Fibroblast of skin of right biceps (primary cell): Measurements from ENCODE around the gene MGAT4B.

Experiments used
- DNase-seq: peaks from one replicate; pipeline ENCODE4 v3.0.0-alpha.2; 2013

MGAT4B gene

DNA sequence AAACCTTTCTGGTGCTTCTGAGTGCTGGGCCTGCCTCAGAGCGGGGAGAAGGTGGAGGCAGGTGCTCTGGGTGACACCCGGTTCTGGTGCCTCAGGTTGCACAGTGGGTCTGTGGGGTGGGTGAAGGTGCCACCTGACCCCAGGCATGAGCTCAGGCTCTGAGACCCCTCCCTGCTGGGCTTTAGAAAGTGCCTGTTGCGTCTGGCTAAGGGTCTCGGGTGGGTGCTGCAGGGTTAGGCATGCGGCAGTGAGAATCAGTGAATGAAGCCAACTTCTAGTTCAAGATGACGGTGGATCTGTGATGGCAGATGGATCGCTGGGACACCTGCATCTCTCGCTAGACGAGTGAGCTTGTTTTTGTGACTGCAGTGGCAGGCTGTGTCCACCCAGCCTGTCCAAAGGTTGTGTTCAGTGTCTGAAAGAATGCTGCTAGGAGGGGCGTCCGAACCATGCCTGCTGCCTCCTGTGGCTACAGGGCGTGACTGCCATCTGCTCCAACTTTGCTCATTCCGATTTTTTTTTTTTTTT lies 19.1 kb upstream of the MGAT4B start:
- DNase-seq = no peak

- DNase-seq = no peak
Measured at GRCh38 chr5:179824745-179825112, 18.1 kb upstream of the MGAT4B start.

- DNase-seq = no peak
Measured at GRCh38 chr5:179823937-179824744, 17.5 kb upstream of the MGAT4B start.

DNA sequence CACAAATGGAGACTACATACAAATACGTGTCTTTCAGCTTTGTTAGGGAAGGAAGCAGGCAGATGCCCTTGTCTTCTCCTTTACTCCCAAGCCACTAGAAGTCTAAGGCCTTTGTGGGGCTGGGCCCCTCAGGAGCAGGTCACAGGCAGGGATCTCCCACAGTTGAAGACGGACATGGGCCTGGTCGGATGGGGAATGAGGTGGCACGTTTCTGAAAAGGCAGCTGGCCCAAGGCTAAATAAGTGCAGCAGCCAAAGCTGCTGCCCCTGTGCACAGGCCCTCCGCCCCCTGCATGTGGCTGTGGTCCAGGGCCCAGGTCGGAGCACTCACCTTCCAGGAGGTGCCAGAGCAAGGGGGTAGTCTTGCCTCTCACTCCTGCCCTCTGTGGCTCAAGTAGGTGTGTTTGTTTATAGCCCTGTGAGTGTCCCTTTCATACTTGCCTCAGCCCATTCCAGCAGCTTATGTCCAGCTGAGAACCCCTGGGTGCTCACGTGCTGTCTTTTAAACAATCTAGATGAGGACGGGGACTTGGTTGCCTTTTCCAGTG lies 15.9 kb upstream of the MGAT4B start:
- DNase-seq = no peak

- DNase-seq = no peak
Measured at GRCh38 chr5:179822059-179822432, 15.4 kb upstream of the MGAT4B start.

DNA sequence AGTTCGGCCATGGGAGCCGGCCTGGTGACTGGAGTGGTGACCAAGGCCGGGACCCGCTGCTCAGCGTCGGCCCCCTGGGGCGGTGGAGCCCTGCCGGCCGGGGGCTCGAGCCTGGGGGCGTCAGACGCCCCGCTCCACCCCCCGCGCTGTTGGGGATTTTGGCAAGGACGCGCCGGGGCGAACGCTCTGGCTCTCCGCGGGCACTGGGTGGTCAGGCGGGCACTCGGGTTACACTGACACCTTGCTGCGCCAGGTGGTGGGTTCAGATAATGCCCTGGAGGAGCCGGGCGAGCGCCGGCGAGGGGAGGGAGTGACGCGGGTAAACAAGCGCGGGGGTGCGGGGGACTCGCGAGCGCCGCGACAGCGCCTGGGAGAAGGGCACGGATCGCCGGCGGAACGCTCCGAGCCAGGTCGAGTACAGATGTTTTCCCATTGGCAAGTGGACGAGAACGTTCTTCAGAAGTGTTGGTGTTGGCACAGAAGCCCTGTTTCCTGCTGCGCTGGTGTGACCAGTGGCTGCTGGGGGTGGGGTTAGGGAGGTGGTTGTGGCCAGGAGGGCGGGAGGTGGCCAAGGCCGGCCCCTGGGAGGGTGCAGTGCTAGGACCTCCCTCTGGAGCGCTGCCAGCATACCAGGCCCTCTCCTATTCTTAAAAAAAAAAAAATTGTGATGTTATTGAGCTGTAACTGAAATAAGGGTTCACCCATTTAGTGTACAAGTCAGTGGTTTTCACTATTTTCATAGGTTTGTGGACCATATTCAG lies 14.8 kb upstream of the MGAT4B start:
- peak; percentile 92 for DNase-seq

GRCh38 chr5:179820483-179821297 lies 14.0 kb upstream of the MGAT4B start, which contains the start of gene SQSTM1:
Gene SQSTM1, plus strand, starts transcription at chr5:179820905. Its CDS starts 32 bp downstream, at chr5:179820937.
- DNase-seq = peak; percentile 79

DNA sequence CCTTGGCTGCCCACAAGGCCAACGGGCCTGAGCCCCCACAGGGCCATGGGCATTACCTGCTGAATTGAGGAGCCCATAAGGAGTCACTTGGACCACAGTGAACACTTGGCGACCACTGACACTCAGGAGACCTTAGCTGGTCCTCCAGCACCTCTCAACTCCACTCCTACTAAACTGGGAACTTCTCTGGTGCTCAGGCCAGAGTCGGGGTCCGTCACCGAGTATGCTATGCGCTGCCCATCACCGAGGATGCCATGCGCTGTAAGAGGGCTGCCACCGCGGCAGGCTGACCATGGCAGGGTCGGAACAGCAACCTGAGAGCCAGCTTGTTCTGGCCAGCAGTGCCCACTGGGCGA lies 13.4 kb upstream of the MGAT4B start:
- no peak for DNase-seq

DNA sequence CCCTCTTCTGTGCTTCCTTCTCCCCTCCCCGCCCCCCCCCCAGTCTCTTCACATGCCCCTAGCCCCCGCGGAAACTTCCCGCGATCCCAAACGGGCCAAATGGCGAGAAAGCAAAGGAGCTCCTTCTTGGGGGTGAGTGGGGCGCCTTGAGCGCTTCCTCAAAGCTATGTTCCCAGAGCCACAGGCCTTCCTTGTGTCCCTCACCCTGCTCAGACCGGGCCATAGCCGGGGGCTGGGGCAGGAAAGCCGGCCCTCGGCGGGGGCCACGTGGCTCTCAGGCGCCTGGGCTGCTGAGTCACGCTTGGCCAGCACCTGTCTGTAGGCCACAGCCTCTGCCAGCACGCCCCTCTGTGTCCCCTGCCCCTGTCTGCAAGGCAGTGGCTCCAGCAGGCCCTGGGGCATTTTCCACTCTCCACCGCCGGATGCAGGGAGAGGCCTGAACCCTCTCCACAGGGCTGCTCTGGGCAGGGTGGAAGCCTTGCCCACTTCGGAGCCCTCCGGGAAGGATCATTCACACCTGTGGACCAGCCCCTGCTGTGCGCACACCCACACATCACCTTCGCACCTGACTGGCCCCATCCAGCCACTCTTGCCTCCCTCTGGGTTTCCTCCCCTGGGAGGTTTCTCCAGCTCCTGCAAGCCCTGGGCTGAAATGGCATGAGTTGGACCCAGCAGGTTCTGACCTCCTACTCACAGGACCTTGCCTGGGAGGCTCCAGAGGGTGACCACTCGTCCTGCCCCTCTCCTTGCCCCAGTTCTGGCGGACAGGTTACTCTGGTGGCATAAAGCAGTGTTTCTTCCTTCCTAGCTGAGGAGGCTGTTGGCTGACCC lies 12.8 kb upstream of the MGAT4B start:
- DNase-seq = peak; percentile 57

- DNase-seq = peak; percentile 88
Measured at GRCh38 chr5:179818746-179819295, 12.2 kb upstream of the MGAT4B start.

DNA sequence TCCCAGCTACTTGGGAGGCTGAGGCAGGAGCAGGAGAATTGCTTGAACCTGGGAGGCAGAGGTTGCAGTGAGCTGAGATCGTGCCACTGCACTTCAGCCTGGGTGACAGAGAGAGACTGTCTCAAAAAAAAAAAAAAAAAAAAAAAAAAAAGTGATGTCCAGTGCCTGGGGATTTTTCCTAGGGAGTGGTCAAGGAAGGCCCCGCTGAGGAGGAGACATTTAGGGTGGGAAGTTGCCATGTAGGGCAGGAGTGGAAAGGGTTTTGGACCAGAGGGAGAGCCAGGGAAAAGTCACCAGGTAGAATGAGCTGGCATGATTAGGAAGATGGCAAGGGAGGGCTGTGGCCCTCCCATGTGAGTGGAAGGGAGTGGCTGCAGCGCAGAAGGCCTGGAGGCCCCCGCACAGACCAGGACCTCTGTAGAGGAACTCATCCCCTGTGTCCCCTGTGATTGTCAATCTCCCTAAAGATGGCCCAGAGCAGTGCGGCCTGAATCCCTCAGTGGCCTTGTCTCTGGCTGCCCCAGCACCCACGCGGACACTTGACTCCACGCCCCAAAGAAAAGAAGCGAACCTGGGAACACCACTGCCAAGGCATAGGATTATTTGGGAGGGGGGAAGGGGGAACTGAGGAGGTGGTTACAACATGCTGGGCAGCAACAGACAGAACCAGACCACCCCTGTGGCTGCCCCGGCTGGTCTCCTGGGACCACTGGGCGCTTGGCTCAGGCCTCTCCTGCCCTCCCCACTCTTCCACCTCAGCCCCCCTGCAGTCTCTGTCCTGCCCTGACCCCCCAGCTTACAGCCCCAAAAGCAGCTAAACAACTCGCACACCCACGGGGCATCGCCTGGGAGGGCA lies 11.5 kb upstream of the MGAT4B start:
- no peak for DNase-seq

DNA sequence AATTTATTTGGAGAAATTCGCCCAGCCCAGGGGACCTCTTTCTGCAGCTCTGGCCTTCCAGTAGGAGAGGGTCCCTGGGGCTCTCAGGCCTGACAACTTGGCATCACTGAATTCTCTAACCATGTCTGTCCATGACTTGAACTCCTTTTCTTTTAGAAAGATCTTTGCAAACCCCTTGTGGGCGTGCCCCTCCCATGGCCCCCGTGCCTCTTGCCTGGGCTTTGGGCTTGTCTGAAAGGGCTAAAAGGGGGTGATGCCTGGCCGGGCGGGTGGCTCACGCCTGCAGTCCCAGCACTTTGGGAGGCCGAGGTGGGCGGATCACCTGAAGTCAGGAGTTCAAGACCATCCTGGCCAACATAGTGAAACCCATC lies 10.8 kb upstream of the MGAT4B start:
- DNase-seq = no peak

DNA sequence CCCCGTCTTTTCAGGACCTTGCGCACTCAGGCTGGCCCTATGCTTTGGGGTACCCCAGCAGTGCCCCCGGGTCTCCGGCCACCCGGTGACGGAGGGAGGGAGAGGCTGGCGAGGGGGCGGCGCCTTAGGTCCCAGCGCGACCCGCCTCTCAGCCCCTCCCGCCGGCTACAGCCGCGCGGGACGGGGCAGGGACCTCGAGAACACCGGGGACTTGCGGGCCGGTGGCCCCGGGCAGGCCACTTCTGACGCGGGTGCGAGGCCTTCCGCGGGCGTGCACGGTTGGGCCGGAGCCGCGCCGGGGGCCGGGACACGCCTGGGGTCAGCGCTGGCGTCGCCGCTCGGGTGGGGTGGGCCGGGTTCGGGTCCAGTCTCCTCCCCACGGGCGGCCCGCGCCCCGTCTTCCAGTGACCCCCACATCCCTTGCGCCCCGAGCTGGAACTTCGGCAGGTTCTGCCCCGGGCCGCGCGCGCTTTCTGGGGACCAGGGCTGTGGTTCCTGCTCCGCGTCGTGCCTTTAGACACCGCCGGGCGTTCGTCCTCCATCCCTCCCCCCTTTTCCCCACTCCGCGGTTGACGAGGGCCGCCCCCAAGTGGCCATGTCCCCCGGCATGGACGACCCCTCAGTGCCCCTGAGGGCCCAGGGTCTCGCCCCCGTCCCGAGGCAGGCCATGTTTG lies 10.3 kb upstream of the MGAT4B start:
- no peak for DNase-seq

DNA sequence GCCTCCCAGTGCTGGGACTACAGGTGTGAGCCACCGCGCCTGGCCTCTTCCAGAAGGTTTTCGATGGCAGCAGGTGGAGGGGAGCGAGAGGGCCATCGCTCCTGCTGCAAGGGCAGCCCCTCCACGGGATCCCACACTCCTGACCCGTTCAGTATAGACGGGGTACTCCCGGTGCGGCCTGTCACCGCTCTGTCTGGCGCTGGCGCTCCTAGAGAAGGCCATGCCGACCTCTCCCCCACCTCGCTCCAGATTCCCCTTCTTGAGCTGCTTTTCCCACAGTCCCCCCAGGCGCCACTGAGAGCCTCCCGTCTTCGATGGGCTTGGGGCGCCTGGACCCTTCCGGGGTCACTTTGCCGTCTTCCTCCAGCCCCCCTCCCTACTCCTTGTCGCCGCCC lies 9.7 kb upstream of the MGAT4B start:
- no peak for DNase-seq

GRCh38 chr5:179815491-179816249 lies 9.0 kb upstream of the MGAT4B start:
- DNase-seq = no peak

DNA sequence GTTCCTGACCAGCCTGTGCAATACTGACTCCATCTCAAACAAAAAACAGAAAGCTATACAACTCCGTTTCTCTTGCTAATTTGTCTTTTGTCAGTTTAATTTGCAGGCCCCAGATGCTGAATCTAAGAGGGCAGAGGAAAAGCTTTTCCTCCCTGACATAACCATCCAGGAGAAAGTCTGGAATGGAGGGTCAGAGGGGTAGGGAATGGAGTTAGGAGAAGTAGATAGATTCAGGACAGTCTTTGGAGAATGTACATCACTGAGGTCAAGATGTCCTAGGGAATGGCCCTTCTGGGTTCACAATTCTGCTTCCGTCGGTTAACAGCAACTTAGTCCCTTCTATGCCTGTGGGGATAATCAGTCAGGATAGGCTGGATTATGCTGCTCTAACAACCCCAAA lies 7.4 kb upstream of the MGAT4B start:
- DNase-seq = no peak

DNA sequence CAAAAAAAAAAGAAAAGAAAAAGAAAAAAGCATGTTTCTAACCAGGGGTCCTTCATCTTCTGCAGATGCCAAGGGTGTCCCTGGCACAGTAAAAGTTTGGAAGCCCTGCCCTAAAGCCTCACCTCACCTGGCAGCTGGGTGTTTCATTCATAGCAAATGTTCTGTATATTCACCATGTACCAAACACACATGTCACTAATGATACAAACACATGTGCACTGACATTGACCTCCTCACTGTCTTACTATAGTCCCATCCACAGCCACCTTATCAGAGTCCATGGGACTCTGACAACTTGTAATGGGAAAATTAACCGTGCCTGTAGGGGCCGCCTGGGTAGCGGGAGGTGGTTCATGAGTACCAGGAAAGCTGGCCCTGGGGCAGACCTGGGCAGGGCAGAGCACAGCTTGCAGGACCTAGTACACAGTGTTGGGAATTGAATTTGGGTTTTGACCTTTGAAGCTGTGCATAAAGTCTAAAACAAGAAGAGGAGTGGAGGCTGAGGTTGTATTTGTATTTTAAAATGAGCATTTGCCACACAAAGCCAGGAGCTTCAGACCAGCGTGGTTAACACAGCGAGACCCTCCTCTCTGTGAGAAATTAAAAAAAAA lies 6.4 kb upstream of the MGAT4B start:
- no peak for DNase-seq

DNA sequence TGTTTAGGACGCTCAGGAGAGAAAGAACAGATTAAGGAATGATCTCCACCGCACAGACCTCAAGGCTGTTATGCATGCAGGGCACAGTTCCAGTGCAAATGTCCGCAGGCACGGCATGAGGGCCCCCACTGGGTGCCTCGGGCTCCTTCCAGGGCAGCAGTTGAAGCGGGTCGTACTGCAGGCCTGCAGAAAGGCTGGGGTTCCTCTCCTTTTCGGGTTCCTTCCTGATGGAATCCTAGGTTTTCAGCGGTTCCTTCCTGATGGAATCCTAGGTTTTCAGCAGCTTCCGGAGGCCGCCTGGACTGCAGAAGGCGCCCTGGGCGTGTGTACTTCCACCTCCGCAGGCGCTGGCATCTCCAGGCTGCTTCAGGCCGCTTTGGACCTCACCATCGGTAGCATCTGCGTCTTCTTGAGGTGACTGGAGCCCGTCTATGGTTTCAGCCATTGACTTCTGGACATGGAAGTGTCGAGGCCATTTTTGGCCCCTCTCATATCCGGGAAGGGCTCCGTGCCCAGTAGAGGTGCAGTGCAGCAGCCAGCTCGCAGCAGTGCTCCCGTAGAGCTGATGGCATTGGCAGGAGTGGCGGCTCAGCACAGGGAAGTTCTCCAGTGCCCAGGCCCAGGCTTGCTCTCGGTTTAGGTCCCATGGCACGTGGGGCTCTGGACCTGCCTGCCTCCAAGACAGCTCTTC lies 5.6 kb upstream of the MGAT4B start:
- DNase-seq = no peak
